GM12801 (cell line): ENCODE measurements around the gene PYGL.

Experiments used
- TF ChIP-seq, protein P1 (sequence below): IDR thresholded peaks from one replicate; pipeline ENCODE4 v1.5.1; 2011; ENCODE audit warnings: control low read depth; ENCODE audit not compliant: insufficient read length; ENCODE audit errors: extremely low read depth

The PYGL gene

GRCh38 chr14:50920482-50921230 is 23.6 kb downstream of the PYGL start:
- TF ChIP-seq, protein P1, sequence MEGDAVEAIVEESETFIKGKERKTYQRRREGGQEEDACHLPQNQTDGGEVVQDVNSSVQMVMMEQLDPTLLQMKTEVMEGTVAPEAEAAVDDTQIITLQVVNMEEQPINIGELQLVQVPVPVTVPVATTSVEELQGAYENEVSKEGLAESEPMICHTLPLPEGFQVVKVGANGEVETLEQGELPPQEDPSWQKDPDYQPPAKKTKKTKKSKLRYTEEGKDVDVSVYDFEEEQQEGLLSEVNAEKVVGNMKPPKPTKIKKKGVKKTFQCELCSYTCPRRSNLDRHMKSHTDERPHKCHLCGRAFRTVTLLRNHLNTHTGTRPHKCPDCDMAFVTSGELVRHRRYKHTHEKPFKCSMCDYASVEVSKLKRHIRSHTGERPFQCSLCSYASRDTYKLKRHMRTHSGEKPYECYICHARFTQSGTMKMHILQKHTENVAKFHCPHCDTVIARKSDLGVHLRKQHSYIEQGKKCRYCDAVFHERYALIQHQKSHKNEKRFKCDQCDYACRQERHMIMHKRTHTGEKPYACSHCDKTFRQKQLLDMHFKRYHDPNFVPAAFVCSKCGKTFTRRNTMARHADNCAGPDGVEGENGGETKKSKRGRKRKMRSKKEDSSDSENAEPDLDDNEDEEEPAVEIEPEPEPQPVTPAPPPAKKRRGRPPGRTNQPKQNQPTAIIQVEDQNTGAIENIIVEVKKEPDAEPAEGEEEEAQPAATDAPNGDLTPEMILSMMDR, result no peak

- TF ChIP-seq, protein P1, result no peak
Observed at GRCh38 chr14:50917449-50917848, 26.8 kb downstream of the PYGL start.

- TF ChIP-seq, protein P1, result no peak
Observed at GRCh38 chr14:50910495-50911420, 33.5 kb downstream of the PYGL start.

GRCh38 chr14:50906326-50907065 is 37.8 kb downstream of the PYGL start:
- TF ChIP-seq, protein P1, result no peak

GRCh38 chr14:50904719-50905118 is 39.6 kb downstream of the PYGL start:
- TF ChIP-seq, protein P1, result no peak

DNA sequence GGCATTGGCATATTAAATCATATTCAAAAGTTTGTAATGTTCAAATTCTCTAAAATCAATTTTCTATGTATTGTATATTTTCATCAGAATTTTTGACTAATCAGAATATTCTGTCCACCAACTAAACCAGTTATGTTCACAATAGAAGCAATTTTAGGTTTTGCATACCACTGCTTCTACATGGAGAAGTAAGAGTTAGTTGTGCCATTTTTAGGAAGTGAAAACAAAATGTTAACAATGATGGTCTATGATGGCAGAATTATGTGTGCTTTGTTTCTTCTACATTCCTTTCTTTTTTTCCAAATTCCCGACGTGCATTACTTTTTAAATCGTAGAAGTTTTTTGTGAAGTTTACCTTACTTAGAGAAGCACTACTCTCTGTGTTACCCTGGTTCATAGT is 42.9 kb downstream of the PYGL start:
- TF ChIP-seq, protein P1, result no peak
